Heart right ventricle (tissue), 16 donors: ENCODE data around the gene SV2C. TPM values are rescaled to one million over a fixed set of nuclear protein-coding genes. Genes with fewer than 3 reads are reported as not detected.
"Not testable (repeated sequence)": the region's sequence is repeated elsewhere in the genome, so short reads cannot be mapped to it uniquely, and the experiment has no call there.

Experiments
- ATAC-seq, 8 donors: fragments of 200-7000 bp; cut with Tn5 transposase; one replicate each; pipeline ENCODE4 v1.9.1; 2020; ENCODE audit warnings: mild to moderate bottlenecking in 8 of 8, moderate library complexity in 8 of 8, moderate number of reproducible peaks in 1 of 8
- DNase-seq, 2 donors: peaks; one replicate each; pipeline ENCODE4 v3.0.0-alpha.2; 2020
- H3K27ac ChIP-seq, 10 donors: fragments of 200-600 bp; sonication (generic) in 2 of 10; one replicate each; pipeline versions ENCODE4 v1.5.0 to v1.8.0; 2020 to 2022; ENCODE audit warnings: mild to moderate bottlenecking in 3 of 10
- H3K27me3 ChIP-seq, 7 donors: fragments of 200-600 bp; one replicate each; pipeline ENCODE4 v1.8.0; 2021 to 2022; ENCODE audit warnings: mild to moderate bottlenecking in 2 of 7
- H3K36me3 ChIP-seq, 9 donors: fragments of 200-600 bp; sonication (generic) in 1 of 9; one replicate each; pipeline versions ENCODE4 v1.5.0 to v1.8.0; 2020 to 2022; ENCODE audit warnings: mild to moderate bottlenecking in 2 of 9
- H3K4me1 ChIP-seq, 9 donors: fragments of 200-600 bp; sonication (generic) in 1 of 9; one replicate each; pipeline versions ENCODE4 v1.5.0 to v1.8.0; 2020 to 2022; ENCODE audit warnings: mild to moderate bottlenecking in 4 of 9
- H3K4me3 ChIP-seq, 10 donors: fragments of 200-600 bp; sonication (generic) in 2 of 10; one replicate each; pipeline versions ENCODE4 v1.5.0 to v1.8.0; 2020 to 2022; ENCODE audit warnings: mild to moderate bottlenecking in 7 of 10, moderate library complexity in 2 of 10
- H3K9me3 ChIP-seq, 11 donors: fragments of 200-600 bp in 10 of 11; sonication (generic) in 2 of 11; one replicate each; pipeline versions ENCODE4 v1.5.0 to v1.8.0; 2013 to 2022; ENCODE audit warnings: mild to moderate bottlenecking in 2 of 11, control low read depth in 1 of 11, moderate library complexity in 1 of 11
- WGBS, 2 donors: extraction: QIAGEN DNeasy Blood & Tissue Kit; methylation state at CpG; one replicate each; pipeline ENCODE4 v1.1.7; 2013; ENCODE audit warnings: inconsistent platforms in 1 of 2; 5-methylcytosine and 5-hydroxymethylcytosine counted together
- intact Hi-C, 10 donors: fragments of 100-400 bp; cut with DNase I; formaldehyde crosslinking; loops; one replicate each; pipeline versions ENCODE4 v1.11.1 to v1.14.2; 2022
- polyA plus RNA-seq, 2 donors: library from polyadenylated mRNA; stranded (reverse); fragments of 200-250 nt; gene quantifications; one replicate each; pipeline ENCODE4 v1.2.3, GENCODE V29; 2013
- total RNA-seq, 10 donors: library from RNA; stranded (reverse); fragmentation: NEBNext Ultra II Directional in 3 of 10; extraction: Animal tissue kit (Norgen Biotek cat#: 25700) in 3 of 10; gene quantifications; one replicate each; pipeline versions ENCODE4 v1.2.1 to v1.2.4, GENCODE V29; 2021 to 2023
- TF ChIP-seq, protein P1 (sequence below), 9 donors: fragments of 200-600 bp; sonication (generic) in 2 of 9; IDR thresholded peaks; one replicate each; pipeline versions ENCODE4 v1.5.0 to v1.8.0; 2021 to 2022; ENCODE audit warnings: antibody characterized with exemption in 9 of 9, mild to moderate bottlenecking in 5 of 9, moderate library complexity in 1 of 9
- donor health status: Arrhythmogenic right ventricular cardiomyopathy.
- donor health status: ischemic (EF 13 %, LVEDD 7.1; RV severe dilation, severe dysfunction).
- donor health status: healthy with polysubstance abuse.
- donor health status: DM: no; HTN: yes; CAD: no.
- donor health status: DM: no; HTN: no; CAD: no.
- donor health status: ischemic (EF 25% LVEDD 6.9; RV normal size, moderate dysfunction).
- donor health status: ischemic (EF 25% LVEDD 5.7; RV mildly dilated, moderate dysfunction).
- donor health status: healthy.
- donor health status: DM: yes; HTN: yes; CAD: no.
- donor health status: Ischemic cardiomyopathy.
- donor health status: ischemic (EF 35%, LVEDD 5.7; RV mildly dilated, moderate dysfunction).
- donor health status: nonischemic (EF 11% LVEDD 7.7; RV severe dilation, severe dysfunction).
- donor health status: DM: yes; HTN: yes; CAD: no.
- donor health status: PGD.
- donor health status: ischemic (EF 29% LVEDD 5.4; RV normal size, mild dysfunction).
- donor health status: nonischemic (EF 23%, LVEDD 6.1; RV moderate dilation, normal function).

SV2C gene
- total and polyA plus RNA-seq, 12 donors, result 0.09 to 1.2 (median 0.24) TPM; not detected in 4

DNA sequence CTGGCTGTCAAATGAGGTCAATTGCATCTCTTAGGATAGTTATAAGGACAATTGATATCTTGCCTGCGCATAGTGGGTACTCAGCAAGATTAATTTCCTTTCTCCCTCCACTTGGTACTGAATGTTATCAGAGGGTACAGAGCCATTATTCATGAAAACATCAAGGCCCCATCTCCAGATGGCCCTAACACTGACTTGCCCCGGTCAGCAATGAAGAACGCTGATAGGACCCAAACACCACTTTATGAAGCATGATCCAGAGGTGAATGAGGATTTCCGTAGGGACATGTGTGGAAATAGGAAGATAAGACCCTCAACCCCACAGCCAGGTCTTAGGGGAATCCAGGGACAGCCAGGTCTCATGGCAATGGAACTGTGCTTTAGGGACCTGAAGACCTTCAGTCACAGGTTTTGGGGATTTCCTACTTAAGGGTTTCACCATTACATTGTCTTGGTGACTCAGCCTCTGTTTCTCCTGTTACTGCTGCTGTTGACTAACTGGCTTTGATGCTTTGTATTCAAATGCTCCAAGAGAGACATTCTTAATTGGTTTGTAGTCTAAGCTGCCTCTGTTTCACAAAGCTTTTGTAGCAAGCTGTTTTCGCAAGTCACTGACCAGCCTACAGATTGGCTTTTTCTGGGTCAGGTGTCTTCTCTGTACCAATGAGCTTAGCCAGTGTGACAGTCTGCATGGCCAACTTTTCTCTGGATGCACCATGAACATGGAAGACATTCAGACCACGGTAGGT is 284.6 kb downstream of the SV2C start:
- Histone ChIP-seq H3K9me3 (no peaks in the 10 kb centered on the region), H3K4me1 (peaks cover 0 to 13% (median 0%) of the 10 kb centered on the region in 9 donors), H3K4me3 (no peak overlapping the region), H3K36me3 (no peaks in the 10 kb centered on the region), H3K27ac (no peak overlapping the region), H3K27me3 (no peaks in the 10 kb centered on the region)
- TF ChIP-seq, protein P1, sequence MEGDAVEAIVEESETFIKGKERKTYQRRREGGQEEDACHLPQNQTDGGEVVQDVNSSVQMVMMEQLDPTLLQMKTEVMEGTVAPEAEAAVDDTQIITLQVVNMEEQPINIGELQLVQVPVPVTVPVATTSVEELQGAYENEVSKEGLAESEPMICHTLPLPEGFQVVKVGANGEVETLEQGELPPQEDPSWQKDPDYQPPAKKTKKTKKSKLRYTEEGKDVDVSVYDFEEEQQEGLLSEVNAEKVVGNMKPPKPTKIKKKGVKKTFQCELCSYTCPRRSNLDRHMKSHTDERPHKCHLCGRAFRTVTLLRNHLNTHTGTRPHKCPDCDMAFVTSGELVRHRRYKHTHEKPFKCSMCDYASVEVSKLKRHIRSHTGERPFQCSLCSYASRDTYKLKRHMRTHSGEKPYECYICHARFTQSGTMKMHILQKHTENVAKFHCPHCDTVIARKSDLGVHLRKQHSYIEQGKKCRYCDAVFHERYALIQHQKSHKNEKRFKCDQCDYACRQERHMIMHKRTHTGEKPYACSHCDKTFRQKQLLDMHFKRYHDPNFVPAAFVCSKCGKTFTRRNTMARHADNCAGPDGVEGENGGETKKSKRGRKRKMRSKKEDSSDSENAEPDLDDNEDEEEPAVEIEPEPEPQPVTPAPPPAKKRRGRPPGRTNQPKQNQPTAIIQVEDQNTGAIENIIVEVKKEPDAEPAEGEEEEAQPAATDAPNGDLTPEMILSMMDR (IDR thresholded peaks at IDR 0.05), result no peak
- WGBS, 2 donors, result 90 to 93% methylated on average over 6 of the region's 6 CpGs
- intact Hi-C loops, result no loop called here
- no peak for DNase-seq
- no peak for ATAC-seq

DNA sequence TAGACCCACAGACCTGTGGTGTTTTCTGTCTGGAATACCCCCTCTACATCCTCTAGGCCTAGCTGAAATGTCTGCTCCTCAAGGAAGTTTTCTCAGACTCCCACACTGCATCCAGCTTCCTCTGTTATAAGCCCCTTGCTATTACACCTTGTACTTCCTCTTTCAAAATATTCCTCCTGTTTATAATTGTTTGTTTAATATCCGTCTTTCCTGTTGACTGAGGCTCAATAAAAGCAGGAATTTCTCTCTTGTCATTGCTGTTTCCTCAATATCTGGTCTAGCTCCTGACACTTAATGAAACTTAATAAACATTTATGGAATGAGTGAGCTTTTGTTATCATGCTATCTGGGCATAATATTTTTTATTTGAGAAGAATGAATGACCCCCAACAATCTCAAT is 285.8 kb downstream of the SV2C start:
- DNase-seq (no peak), ATAC-seq (no peak)
- Histone ChIP-seq H3K27ac (no peak overlapping the region), H3K36me3 (no peaks in the 10 kb centered on the region), H3K27me3 (no peaks in the 10 kb centered on the region), H3K4me3 (no peak overlapping the region), H3K4me1 (peaks cover 0 to 13% (median 0%) of the 10 kb centered on the region in 9 donors), H3K9me3 (no peaks in the 10 kb centered on the region)
- TF ChIP-seq, protein P1 (IDR thresholded peaks at IDR 0.05), result no peak
- 55 to 60% methylated on average over 1 of the region's 1 CpG for WGBS, 2 donors
- intact Hi-C loops, result no loop called here

DNA sequence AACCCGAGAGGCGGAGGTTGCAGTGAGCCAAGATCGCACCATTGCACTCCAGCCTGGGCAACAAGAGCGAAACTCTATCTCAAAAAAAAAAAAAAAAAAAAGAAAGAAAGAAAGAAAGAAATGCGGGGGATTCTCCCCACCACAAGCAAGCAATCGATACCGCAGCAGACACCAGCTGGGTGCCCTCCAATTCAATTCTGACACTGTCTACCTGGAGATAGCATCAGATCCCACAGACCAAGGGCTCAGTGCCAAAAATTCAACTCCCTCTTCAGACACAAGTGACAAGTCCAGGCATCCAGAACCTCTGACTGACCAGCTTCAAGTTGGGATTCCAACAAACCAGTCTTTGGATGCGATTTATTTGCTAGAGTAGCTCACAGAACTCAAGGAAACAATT is 286.5 kb downstream of the SV2C start:
- intact Hi-C loops, H3K36me3 ChIP-seq, H3K9me3 ChIP-seq, H3K4me3 ChIP-seq, DNase-seq, H3K4me1 ChIP-seq, H3K27me3 ChIP-seq, H3K27ac ChIP-seq, ATAC-seq: not testable (repeated sequence)
- WGBS, 2 donors, result 68 to 86% methylated on average over 7 to 8 of the region's 8 CpGs

DNA sequence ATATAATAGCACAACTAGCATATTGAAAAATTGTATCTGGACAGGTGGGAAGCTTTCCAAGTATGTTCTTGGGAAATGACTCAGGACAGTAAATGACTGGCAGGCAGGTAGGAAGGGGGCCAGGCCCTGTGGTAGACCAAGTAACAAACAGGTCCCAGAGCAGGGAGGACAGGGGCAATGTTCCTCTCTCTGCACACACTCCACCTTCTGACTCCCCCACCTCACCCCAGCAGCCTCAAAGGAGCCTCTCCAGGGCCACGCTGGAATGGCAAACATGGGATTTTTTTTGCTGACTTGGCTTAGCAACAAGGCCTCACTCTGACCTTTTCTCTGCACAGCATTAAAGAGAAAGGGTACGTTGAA is 288.8 kb downstream of the SV2C start:
- TF ChIP-seq, protein P1 (IDR thresholded peaks at IDR 0.05), result no peak
- 58% methylated on average over 2 of the region's 2 CpGs for WGBS, 2 donors
- Histone ChIP-seq H3K27me3 (no peaks in the 10 kb centered on the region), H3K36me3 (no peaks in the 10 kb centered on the region), H3K9me3 (no peaks in the 10 kb centered on the region), H3K4me3 (no peak overlapping the region), H3K4me1 (peaks cover 0 to 10% (median 0%) of the 10 kb centered on the region in 9 donors), H3K27ac (no peak overlapping the region)
- ATAC-seq (no peak), DNase-seq (no peak)
- intact Hi-C loops, result no loop called here

DNA sequence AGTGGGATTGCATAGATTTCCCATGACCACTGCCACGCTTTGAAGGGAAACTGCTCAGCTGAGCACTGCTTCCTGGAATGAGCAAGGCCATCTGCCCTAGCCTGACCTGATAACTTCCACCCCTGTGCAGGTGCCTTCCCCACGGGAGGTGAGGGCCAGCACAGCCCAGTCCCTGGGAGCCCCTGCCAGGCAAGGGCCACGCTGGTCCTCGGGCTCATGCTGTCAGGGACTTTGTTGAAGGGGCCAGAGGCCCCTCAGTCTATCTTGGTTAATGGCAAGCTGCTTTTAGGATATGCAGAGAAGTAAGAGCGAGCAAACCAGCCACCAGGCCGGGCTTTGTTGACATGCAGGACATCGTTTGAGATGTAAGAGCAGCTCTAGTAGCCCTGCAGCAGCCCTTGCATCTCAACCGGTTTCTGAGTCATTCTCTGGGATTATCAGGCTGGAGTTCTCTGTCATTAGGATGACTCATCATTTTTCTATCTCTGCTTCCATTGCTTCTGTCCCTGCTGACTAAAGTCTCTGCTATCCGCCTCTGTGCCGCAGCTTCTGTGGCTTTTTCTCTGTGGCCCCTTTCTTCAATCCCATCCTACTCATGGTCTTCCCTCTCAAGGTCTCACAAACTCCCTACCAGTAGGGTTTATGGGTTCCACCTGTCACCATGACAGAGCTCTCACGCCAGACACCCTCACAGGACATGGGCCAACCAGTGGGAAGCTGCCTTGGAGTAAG is 289.3 kb downstream of the SV2C start:
- Histone ChIP-seq H3K4me1 (peaks cover 0 to 10% (median 0%) of the 10 kb centered on the region in 9 donors), H3K4me3 (no peak overlapping the region), H3K27ac (no peak overlapping the region), H3K27me3 (no peaks in the 10 kb centered on the region), H3K36me3 (no peaks in the 10 kb centered on the region), H3K9me3 (no peaks in the 10 kb centered on the region)
- DNase-seq (no peak), ATAC-seq (peak in 1 of 8 donors; percentile 74)
- TF ChIP-seq, protein P1 (IDR thresholded peaks at IDR 0.05), result no peak
- 58 to 63% methylated on average over 11 of the region's 11 CpGs for WGBS, 2 donors
- intact Hi-C loops, result no loop called here
